Upper lobe of left lung (tissue), 4 donors: ENCODE data around the gene ROCK2.

Experiments
- CTCF ChIP-seq, 6 experiments: fragments of 450-650 bp in 4 of 6; fragments of 200-600 bp in 2 of 6; sonication (generic) in 2 of 6; IDR thresholded peaks; one replicate each; pipeline ENCODE4 v1.5.1; 2016 to 2019; ENCODE audit warnings: antibody characterized with exemption in 6 of 6
- EP300 ChIP-seq, 4 donors: sonication (generic); formaldehyde crosslinking; IDR thresholded peaks; one replicate each; pipeline ENCODE4 v1.5.1; 2017; ENCODE audit warnings: antibody characterized with exemption in 4 of 4, control low read depth in 2 of 4
- POLR2A ChIP-seq, 4 donors: fragments of 450-650 bp; IDR thresholded peaks; one replicate each; pipeline ENCODE4 v1.5.1; 2016 to 2017; ENCODE audit warnings: antibody characterized with exemption in 4 of 4, mild to moderate bottlenecking in 2 of 4
- POLR2AphosphoS5 ChIP-seq, 2 donors: sonication (generic); formaldehyde crosslinking; IDR thresholded peaks; one replicate each; pipeline ENCODE4 v1.5.1; 2017; ENCODE audit warnings: antibody characterized with exemption in 2 of 2

GRCh38 chr2:11263177-11263576 lies 81.3 kb downstream of the ROCK2 start:
- no peak for TF ChIP-seq CTCF (IDR thresholded peaks at IDR 0.05)
- TF ChIP-seq POLR2A (IDR thresholded peaks at IDR 0.05): no peak
- TF ChIP-seq POLR2AphosphoS5 (IDR thresholded peaks at IDR 0.05): no peak
- TF ChIP-seq EP300 (IDR thresholded peaks at IDR 0.05): no peak
